ENCODE measurements around the gene VENTX.

VENTX gene

DNA sequence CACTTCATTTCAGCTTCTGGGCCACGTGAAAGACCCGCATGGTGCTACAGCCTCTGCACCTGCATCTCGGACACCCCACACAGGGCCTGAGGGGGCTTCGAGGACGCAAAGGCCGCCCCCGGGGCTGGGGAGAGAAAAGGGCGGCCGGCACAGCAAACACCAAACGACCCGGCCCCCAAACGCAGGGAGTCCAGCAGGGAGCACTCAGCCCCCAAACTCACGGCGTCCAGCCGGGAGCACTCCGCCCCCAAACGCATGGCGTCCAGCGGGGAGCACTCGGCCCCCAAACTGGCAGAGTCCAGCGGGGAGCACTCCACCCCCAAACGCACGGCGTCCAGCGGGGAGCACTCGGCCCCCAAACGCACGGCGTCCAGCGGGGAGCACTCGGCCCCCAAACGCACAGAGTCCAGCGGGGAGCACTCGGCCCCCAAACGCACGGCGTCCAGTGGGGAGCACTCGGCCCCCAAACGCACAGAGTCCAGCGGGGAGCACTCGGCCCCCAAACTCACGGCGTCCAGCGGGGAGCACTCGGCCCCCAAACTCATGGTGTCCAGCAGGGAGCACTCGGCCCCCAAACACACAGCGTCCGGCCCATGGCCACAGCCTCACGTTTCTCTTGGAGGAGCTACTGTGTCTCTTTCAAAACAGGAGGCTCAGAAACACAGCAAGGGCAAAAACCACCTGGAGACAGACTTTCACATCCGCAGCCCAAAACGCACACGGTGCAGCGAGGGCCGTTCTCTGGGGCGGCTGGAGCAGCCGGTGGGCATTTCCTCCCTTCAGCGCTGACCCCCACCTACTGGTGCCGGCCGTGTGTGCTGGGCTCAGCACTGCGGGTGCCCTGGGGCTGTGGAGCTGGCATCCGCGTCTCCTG, 34.6 kb upstream of the VENTX start:
- no peak for DNase-seq

DNA sequence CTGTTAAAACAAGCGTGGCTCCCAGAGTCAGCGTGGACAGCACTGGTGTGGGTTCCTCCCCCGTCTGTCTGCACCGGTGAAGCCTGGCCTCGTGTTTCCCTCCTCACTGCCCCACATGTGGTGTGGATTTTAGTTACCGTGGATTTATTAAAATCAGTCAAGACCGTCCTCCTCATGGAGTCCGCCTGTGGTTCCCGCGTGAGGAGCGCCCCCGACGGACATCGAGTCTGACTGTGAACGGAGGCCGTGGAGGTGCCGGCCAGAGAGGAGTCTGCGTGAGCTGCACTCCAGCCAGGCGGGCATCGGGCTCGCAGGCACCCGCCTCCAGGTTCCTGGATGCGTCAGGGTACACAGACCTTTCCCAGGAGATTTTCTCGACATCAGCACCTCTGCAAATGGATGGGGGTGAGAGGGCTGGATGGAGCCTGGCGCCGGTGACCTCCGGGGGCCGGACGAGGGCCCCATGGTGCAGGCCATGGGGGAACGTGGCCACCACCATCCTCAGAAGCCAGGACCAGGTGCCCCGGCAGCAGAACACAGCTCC, 33.9 kb upstream of the VENTX start:
- DNase-seq: no peak

DNA sequence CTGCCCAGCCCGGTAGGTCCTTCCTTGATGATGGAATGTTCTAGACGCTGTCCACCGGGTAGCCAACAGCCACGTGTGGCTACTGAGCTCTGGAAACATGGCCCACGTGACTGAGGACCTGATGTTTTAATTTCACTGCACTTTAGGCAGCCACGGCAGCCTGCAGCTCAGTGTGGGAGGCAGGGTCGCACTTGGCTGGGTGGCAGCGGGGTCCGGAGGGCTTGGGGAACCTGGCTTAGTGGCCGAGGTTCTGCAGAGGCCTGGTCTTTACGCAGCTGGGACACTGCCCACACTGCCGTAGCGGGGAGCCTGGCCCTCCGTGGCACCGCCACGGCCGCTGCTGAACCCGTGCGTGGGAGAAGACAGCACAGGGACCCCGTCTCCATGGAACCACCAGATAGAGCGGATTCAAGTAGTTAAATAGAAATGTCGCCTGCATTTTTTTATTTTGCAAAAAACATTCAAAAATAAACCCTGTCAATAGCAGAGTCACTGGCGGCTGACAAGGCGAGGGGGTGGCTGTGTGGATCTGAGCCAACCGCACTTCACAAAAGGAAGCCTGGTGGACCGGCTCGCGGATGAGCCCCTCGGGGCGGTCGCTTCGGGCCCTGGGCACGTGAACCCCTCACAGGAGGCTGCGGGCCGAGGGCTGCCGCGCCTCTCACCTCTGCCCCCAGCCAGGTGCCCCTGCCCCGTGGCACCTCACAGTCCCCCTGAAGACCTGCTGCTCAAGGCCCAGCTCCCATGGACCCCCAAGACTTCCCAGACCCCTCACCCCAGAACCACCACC, 33.2 kb upstream of the VENTX start:
- no peak for DNase-seq

DNA sequence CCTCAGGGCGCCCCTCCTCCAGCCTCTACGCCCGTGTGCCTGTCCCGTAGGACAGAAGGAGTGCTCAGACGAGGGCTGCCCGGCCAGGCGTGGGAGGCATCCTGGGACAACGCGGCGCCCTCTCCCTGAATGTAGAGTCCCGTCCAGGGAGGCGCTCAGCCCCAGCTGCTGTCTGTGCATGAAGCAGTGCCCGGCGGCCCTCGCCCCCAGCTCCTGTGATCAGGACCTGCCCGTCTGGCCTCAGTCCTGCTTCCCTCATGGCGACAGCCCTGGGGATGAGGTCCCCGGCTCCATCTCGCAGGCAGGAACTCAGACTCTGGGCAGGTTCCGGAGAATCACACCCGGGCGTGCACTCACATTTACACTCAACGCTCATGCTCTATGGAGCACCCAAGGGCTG, 32.5 kb upstream of the VENTX start:
- no peak for DNase-seq

DNA sequence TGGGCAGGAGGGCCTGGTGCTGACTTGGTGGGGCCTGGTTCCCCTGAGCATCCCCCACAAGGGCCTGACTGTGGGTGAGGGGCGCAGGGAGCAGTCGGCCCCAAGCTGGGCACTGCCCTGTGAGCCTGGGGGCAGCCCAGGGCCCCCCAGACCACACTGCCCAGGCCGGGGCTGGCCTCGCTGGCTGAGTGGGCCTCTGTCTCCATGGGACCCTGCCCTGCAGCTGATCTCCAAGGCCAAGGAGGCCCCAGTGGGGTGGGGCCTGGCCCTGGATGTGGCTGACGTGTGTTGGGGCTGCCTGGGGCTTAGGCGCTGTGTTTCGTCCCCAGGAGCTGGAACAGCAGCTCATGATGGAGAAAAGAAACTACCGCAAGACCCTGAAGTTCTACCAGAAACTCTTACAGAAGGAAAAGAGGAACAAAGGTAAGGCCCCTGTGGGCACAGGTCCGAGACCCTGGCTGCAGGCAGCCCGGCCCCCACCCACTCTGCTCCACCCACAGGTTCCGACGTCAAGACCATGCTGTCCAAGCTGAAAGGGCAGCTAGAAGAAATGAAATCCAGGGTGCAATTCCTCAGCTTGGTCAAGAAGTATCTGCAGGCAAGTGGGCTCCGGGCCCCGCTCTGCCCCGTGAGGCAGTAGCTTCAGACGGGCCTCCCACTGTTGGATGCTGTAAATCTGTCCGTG, 31.2 kb upstream of the VENTX start:
- DNase-seq: no peak

DNA sequence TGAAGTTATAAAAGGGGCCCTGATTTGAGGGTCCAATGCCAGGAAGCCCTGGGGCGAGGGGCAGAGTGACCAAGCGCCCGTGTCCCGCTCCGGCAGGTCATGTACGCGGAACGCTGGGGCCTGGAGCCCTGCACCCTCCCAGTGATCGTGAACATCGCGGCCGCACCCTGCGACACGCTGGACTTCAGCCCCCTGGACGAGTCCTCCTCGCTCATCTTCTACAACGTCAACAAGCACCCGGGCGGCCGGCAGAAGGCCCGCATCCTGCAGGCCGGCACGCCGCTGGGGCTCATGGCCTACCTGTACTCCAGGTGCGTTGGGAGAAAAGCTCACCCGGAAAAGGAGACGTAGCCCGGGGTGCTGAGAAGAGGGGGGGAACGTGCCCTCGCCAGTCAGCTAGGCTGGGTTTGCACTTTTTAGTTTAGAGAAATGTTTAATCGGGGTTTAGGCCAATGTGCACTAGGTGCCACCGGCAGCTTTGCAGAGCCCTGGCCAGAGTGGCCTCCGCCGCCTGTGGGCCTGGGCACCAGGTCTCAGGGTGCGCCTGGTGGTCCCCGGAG, 30.5 kb upstream of the VENTX start:
- no peak for DNase-seq

DNA sequence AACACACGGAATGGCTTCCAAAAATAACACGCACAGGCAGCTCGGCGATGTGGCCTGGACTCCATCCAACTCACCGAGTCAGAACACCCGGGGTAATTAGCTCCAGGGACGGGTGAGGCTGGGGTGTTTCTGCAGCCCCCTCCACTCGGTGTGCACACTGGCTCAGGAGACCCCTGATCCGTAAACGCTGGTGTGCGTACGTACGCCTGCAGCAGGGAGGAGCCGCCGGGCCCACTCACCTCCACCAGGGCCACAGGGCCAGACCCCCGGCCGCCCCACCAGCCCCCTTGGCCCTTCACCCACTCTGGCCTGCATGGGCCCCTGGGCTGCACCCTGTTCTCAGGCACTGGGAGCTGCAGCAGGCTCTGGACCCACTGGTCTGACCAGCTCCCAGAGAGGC, 30.0 kb upstream of the VENTX start:
- DNase-seq: no peak

DNA sequence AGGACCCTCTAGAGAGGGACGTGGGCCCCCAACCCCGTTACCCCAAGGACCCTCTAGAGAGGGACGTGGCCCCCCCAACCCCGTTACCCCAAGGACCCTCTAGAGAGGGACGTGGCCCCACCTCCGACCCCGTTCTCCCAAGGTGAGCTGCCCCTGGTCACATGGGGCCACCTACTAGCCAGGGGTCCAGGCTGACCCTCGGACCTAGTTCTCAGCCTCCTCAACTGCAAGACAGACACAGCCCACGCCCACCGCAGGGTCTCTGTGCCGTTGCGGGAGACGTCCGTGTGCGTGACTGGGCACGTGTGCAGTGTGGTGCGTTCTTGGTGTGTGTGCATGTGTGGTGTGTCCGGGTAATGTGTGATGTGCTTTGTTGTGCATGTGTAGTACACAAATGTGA, 29.2 kb upstream of the VENTX start:
- no peak for DNase-seq

DNA sequence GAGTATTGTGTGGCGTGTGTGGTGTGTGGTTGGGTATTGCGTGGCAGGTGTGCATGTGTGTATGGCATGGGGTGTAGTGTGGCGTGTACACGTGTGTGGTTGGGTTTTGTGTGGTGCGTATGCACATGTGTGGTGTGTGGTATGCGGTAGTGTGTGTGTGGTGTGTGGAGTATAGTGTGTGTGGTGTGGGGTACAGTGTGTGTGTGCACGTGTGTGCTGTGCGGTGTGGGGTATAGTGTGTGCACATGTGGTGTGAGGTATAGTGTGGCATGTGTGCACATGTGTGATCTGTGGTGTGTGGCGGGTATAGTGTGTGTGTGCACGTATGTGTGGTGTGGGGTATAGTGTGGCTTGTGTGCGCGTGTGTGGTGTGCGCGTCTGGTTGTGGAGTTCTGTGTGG, 28.5 kb upstream of the VENTX start:
- no peak for DNase-seq

DNA sequence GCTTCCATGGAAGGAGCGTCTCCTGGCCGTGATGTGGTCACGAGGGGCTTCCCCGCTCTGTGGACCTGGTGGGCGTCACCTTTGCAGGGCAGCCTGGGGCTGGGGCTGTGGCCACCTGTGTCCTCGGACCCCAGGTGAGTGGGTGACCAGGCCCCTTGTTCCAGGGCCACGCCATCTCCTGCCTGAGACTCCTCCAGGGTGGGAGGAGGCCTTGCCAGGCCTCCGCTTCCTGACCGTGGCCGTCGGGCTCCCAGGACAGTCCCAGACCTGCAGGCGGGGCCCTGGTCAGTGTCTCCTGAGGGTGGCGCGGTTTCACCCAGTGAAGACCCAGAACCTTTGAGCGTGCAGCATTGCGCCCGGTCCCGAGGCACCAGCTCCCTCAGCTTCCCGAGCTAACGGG, 28.0 kb upstream of the VENTX start:
- DNase-seq: no peak

DNA sequence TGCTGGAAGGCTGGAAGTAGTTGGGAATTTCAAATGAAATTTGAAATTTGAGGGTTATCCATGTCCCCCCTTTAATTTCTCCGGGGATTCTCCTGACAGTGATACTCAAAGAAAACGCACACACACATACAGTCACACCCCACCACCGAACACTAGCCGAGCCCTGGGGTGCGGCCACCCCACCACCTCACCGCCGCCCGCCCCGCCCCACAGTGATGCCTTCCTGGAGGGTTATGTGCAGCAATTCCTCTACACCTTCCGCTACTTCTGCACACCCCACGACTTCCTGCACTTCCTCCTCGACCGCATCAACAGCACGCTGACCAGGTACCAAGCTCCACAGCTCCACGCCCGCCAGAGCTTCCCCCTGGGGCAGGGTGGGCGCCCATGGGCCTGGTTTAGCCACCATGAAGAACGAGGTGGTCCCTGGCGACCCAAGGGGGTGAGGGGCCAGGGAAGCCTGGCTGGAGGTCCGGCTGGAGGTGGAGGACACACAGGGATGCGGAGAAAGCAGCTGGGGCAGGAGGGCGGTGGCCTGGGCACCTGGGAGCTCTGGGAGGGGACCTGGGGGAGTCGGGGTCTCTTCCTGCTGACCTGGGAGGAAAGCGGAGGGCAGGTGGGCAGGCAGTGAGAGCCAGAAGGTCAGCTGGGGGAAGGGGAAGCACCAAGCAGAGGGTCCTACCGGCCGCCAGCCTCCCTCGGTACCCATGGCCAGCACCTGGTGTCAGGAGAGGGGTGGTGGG, 27.1 kb upstream of the VENTX start:
- DNase-seq: no peak

DNA sequence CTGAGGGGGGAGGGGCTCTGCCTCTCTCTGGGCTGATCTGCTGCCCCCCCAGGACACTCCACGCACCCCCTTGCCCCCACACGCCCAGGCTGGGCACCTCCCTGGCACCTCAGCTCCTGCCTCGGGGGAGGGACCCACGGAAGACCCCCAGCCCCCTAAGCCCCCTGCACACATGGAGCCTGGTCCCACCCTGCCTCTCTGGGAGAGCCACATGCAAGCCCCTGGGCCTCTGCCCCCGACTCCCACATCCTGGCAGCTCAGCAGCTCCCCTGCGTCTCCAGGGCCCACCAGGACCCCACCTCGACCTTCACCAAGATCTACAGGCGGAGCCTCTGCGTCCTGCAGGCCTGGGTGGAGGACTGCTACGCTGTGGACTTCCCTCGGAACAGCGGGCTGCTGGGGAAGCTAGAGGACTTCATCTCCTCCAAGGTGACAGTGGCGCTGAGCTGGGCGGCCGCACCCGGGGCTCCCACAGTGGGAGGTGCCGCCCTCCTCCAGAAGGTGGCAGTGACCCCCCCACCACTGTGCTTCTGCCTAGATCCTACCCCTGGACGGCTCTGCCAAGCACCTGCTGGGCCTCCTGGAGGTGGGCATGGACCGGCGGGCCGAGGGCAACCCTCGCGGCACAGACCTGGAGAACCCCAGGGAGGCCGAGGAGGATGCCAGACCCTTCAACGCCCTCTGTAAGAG, 26.4 kb upstream of the VENTX start:
- no peak for DNase-seq

DNA sequence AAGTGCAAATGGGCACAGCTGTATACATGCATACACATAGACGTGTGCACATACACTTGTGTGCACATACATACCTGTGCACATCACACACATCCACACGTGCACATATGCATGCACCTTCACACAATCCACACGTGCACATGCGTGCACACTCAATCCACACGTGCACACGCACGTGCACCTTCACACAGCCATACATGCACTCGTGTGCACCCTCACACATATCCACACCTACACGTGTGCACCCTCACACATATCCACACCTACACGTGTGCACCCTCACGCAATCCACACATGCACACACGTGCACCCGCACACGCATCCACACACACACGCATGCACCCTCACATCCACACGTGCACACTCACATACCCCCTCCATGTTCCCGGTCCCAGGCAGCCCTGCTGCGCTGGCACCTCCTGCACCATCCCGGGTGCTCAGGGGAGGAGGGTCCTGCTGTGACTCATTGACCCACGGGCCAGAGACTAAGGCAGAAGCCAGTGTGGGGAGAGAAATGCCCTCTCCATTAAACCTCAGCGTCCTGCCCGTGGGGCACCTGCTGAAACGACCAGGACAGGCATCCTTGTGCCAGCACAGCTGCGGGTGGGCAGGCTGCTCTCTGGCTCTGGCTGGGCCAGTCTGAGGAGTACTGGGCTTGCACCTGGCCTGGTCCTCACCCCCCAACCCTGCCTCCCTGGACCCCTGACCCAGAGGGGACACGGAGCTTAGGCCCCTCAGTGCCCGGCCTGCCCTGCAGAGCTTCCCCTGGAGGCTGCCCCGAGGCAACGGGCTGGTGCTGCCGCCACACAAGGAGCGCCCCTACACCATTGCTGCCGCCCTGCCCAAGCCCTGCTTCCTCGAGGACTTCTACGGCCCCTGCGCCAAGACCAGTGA, 25.4 kb upstream of the VENTX start:
- no peak for DNase-seq

DNA sequence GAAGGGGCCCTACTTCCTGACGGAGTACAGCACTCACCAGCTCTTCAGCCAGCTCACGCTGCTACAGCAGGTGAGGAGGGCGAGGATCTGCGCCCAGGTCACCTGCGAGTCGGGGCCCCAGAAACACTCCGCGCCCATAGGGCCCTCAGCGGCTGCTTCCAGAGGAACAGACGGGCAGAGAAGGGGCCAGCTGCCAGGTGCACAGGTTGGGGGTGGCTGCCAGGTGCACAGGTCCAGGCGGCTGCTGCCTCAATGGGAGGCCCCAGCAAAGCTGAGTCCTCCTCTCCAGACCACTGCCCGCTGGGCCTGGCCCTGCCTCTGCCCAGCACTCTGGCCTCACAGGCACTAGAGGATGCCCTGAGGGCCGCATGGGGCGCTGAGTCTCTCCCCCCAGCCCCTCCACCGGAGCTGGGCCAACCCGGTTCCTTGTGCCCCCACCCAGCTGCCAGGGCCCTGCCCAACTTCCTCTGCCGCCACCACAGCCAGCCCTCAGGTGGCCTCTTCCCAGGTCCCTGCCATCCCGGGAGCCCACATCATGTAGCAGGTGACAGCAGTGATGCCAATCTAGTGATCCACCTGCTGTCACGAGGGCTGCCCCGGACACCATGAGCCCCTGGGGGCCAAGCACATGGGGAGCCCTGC, 24.7 kb upstream of the VENTX start:
- DNase-seq: no peak

DNA sequence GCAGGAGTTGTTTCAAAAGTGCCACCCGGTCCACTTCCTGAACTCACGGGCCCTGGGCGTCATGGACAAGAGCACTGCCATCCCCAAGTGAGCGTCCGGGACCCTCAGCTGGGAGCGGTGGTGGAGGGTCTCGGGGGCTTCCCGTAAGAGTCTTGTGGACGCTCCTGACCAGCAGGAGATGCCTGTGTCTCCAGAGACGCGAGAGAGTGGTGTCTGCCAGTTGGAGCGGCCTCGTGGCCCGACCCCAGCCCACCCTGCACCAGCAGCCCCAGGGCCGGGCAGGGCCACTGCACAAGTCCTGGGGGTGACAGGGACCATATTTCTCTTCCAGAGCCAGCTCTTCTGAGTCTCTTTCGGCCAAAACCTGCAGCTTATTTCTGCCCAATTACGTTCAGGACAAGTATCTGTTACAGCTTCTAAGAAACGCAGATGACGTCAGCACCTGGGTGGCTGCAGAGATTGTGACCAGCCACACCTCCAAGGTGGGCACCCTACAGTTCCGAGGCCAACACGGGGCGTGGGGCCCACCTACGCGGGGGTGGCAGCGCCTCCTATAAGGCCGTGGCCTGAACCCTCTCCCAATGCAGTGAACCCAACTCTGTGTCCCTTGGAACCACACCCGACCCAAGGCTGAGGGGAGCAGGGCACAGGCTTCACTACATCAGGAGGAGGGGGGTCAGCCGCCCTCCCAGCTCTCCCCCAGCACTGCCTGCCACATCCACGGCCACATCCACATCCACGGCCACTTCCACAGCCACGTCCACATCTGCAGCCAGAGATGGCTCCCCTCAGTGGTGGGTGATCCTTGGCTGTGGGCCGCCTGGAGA, 23.8 kb upstream of the VENTX start:
- no peak for DNase-seq

DNA sequence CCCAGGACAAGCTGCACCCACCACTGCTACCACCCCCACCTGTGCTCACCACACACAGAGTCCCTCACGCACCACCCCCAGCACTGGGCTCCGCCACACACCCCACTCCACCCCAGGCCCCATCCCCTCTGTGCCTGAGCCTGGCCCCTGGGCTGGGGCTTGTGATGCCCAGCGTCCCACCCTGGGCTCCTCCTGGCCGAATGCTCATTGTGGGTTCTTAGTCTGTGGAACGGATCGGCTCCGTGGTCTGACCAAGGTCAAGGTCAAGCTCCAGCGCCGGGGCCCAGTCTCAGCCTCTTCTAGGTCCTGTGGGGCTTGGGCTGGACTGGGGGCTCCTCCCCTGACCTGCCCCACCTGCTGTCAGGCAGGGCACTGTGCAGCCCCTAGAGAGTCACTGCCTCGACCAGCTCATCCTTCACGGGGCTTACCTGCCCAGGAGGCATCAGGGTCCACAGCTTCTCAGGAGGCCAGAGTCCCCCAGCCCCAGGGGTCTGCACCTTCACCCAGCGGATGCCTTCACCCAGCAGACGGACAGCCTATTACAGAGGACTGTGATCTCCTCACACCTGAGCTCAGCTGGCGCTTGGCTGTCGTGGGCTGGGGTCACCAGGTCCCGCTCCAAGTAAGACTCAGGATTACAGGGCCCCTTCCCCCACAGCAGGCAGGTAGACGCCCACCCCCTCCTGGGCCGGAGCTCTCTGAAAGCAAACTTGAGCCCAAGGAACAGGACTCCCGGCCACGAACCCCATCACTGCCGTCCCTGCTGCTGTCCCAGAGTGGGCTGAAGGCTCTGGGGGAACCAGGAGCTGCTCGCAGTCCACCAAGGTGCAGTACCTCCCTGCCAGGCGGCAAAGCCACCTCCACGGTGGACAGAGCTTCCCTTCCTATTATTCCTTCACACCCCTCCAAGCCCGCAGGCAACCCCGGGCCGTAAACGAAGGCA, 22.9 kb upstream of the VENTX start:
- no peak for DNase-seq

DNA sequence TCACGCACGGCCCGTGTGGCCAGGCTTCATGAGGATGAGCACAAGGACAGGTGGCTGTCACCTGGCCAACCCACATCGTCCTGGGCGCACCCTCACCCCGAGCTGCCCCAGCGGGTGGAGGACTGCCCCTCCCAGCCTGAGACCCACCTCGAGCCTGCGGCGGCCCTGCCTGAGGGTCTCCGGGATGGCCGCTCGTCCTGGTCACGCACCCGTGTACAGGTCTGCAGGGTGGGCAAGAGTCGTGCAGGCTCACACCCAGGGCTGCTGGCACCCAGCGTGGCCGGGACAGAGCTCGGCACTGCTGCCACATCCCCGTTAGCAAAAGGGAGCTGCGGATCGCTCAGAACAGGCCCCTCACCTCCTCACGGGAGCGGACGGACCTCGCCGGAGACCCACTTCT, 22.1 kb upstream of the VENTX start:
- DNase-seq: no peak

DNA sequence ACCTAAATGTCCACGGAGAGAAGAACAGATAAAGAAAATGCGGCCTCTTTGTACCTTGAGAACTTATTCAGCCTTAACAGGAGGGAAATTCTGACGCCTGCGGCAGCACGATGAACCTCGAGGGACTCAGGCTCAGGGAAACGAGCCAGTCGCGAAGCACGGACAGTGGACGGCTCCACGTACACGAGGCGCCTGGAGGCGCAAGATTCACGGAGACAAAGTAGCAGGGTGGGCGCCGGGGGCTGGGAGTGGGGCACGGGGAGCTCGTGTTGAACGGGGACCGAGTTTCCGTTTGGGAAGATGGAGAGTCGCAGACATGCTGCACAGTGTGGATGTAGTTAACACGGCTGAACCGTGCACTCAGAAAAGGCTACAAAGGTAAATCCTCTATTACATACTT, 20.9 kb upstream of the VENTX start:
- DNase-seq: no peak
